Stimulated activated naive CD8-positive, alpha-beta T cell treated with anti-CD3 and anti-CD28 coated beads, Interleukin-15, amount 100 ng/mL, for 72 hours (primary cell): Measurements from ENCODE around the gene ZBTB21.

ENCODE experiments used
- ATAC-seq: fragments of 150-1000 bp; cut with Tn5 transposase; 2 replicates; pipeline ENCODE4 v1.10.0; 2021; ENCODE audit warnings: mild to moderate bottlenecking, moderate library complexity
- DNase-seq, 2 donors: peaks; one replicate each; pipeline ENCODE4 v3.0.0; 2021 to 2022
- H3K27ac Mint-ChIP-seq, 2 donors: one replicate each; pipeline ENCODE4 v1.8.0; 2022; ENCODE audit warnings: mild to moderate bottlenecking in 2 of 2, mixed read lengths in 2 of 2, moderate library complexity in 2 of 2
- H3K27me3 Mint-ChIP-seq: one replicate; pipeline ENCODE4 v1.8.0; 2022; ENCODE audit warnings: mixed read lengths
- H3K4me1 Mint-ChIP-seq: one replicate; pipeline ENCODE4 v1.8.0; 2022; ENCODE audit warnings: mild to moderate bottlenecking, mixed read lengths
- H3K4me3 Mint-ChIP-seq, 2 donors: one replicate each; pipeline ENCODE4 v1.8.0; 2022; ENCODE audit warnings: mild to moderate bottlenecking in 2 of 2, mixed read lengths in 2 of 2, moderate library complexity in 1 of 2
- H3K9me3 Mint-ChIP-seq, 2 donors: one replicate each; pipeline ENCODE4 v1.8.0; 2022; ENCODE audit warnings: mixed read lengths in 2 of 2

The ZBTB21 gene

DNA sequence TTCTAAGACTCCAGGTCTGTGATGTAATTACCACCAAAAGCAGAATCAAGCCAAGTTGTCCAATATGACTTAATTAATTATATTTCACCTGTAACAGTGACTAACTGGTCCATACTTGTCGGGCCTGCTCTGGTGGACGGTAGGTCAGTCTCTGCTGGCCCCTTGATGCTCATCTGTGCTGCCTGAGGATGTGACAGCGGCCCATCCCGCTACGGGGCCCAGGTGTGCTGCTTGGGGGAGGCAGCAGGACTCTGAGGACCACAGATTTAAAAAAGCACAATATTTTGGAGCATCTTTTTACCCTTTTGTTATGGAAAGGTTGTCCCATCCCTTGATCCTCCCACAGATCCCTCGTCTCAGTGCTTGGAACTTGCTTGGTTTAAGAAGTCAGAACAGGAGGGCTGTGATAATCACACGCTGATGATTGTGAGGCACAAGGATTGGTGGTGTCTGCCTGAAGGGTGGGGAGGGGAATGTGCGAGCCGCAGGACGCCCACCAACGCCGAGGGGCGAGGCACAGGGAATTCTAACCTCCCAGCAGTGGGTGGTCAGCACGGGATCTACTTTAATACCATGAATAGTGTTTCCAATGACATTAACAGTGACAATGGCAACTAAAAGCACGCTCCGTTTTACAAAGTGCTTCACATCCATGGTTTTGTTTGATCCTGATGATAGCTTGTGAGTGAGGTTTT is 33.2 kb upstream of the ZBTB21 start:
- DNase-seq (no peak), ATAC-seq (no peak)
- H3K27ac Mint-ChIP-seq = no peak overlapping the region
- no peaks in the 10 kb centered on the region for H3K9me3 Mint-ChIP-seq
- no peak overlapping the region for H3K4me3 Mint-ChIP-seq
- H3K27me3 Mint-ChIP-seq = no peaks in the 10 kb centered on the region
- H3K4me1 Mint-ChIP-seq = peaks cover 25% of the 10 kb centered on the region

DNA sequence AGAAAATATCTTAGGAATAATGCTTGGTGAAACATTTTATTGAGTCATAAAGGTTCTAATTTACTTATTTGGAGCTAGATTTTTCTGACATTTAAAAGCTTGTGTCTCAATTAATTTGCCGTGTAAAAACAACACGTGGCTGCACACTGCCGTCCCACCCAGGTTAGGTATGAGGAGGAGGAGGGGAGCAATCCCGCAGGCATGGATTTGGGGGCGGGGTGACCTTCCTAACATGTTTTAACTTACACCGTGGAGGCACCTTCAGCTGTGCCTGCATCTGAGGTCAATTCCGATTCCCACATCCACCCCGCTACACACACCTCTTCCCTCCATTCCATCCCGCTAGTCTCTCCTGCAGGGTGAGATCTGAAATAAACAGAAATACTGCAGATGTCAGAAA is 32.5 kb upstream of the ZBTB21 start:
- no peak for ATAC-seq
- no peak overlapping the region for H3K4me3 Mint-ChIP-seq

DNA sequence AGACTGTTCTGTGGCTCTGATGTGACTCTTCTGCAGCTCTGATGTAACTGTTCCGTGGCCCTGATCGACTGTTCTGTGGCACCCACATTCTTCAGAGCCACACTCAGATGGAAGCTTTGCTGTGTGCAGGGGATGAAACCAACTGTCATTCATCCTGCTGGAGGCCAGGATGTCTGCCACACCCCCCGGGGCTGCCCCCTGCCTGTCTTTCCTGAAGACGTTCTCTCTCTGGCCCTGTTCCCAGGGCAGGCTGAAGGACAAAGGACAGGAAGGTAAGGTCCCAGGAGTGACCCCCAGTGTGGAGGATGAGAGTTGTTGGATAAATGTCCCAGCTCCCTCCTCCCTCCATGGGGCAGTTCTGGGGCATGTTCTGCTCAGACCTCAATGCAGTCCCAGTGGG is 31.6 kb upstream of the ZBTB21 start:
- H3K27ac Mint-ChIP-seq = no peak overlapping the region
- no peak overlapping the region for H3K4me3 Mint-ChIP-seq
- no peak for DNase-seq
- ATAC-seq = no peak
- H3K27me3 Mint-ChIP-seq = no peaks in the 10 kb centered on the region
- H3K9me3 Mint-ChIP-seq = no peaks in the 10 kb centered on the region
- peaks cover 25% of the 10 kb centered on the region for H3K4me1 Mint-ChIP-seq

More for the DNA sequence above, 32.5 kb upstream of the ZBTB21 start:
- no peaks in the 10 kb centered on the region for H3K27me3 Mint-ChIP-seq
- DNase-seq = no peak
- no peak overlapping the region for H3K27ac Mint-ChIP-seq
- H3K4me1 Mint-ChIP-seq = peaks cover 25% of the 10 kb centered on the region
- no peaks in the 10 kb centered on the region for H3K9me3 Mint-ChIP-seq

DNA sequence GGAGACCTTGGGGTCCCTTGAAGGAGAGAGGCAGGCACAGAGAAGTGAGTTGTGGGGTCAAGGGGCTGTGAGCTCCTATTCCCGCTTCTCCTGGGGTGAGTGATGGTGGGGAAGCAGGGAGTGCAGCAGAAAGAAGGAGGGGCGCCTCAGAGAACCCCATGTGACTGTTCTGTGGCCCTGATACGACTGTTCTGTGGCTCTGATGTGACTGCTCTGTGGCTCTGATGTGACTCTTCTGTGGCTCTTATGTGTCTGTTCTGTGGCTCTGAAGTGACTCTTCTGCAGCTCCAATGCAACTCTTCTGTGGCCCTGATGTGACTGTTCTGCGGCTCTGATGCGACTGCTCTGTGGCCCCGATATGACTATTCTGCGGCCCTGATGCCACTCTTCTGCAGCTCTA is 31.1 kb upstream of the ZBTB21 start:
- no peak for DNase-seq
- Mint-ChIP-seq H3K27me3 (no peaks in the 10 kb centered on the region), H3K4me3 (no peak overlapping the region), H3K4me1 (peaks cover 25% of the 10 kb centered on the region), H3K27ac (peak overlapping the region in 1 of 2 donors; percentile 36), H3K9me3 (no peaks in the 10 kb centered on the region)
- ATAC-seq = no peak

DNA sequence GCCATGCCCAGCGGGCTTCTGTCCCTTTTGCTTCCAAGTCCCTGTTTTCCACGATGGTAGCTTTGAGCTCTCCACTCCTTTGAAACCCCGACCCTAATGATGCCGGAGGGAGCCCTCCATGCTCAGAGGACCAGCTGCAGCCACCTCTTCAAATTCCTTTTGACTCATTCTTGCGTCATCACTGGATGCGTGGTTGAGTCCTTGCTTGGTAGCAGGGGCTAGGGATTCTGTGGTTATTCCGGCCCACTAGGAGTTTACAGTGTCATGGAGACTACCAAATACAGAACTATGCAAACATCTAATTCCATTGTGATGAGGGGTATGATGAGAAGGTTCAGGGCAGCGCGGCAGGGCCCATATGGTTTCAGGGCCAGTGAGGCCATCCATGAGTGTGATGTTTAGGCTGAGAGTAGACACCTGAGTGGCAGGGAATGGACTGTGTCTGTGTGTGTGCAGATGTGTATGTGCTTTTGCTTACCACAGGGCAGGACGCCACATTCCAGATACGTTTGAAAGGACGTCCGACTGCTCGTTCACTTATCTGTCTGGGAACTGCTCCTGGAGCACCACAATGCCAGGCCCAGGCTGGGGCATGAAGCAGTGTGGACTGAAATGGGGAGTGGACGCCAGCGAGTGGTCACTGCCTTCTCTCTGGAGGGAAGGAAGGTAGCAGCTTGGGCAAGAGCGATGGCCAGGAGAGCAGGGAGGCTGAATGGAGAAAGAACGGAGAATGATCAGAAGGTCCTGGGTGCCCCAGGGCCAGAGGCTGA is 30.4 kb upstream of the ZBTB21 start:
- peak overlapping the region in 1 of 2 donors; percentile 36 for H3K27ac Mint-ChIP-seq
- ATAC-seq = no peak
- DNase-seq = no peak
- no peak overlapping the region for H3K4me3 Mint-ChIP-seq
- no peaks in the 10 kb centered on the region for H3K27me3 Mint-ChIP-seq
- peaks cover 25% of the 10 kb centered on the region for H3K4me1 Mint-ChIP-seq
- H3K9me3 Mint-ChIP-seq = no peaks in the 10 kb centered on the region

DNA sequence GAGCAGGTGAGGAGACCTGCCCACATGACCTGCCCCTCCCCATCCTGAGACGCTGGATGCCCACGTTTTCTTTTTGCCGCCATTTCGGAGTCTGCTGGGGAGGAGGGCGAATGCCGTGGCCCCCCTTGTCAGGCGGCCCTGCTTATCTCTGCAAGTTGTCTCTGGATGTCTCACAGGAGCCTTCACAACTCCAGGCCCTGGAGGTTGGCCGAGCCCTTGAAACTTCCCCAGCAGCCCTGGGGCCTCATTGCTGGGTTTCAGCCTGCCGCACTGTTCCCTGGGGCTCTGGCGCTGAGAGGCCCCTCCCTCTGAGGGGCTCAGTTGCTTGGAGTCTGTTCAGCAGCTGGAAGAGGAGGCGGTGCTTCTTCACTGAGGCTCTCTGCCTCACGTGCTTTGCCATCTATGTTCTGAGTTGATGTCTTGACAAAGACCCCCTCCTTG is 29.8 kb upstream of the ZBTB21 start:
- Mint-ChIP-seq H3K4me1 (peaks cover 25% of the 10 kb centered on the region), H3K9me3 (no peaks in the 10 kb centered on the region), H3K4me3 (no peak overlapping the region), H3K27me3 (no peaks in the 10 kb centered on the region), H3K27ac (no peak overlapping the region)
- DNase-seq = no peak
- no peak for ATAC-seq

DNA sequence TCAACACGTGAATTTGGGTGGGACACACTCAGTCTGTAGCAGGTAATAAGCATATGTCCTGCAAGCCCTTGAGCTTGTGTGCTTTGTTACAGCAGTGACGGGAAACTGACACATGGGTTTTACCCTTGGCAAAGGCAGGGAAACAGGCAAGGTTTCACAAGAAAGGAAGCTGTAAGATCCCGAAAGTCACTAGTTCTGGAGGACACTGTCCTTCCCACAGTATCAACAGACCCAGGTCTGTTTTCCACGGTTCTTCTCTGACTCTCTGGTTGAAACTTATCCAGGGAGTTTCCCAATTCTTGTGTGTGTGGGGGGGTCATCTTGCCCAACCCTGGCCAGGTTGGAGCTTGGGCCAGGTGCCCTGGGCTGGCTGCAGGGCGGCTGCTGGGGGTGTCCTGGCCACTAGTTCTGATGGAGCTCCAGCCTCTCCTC is 29.3 kb upstream of the ZBTB21 start:
- Mint-ChIP-seq H3K27ac (no peak overlapping the region), H3K4me3 (no peak overlapping the region), H3K9me3 (no peaks in the 10 kb centered on the region), H3K4me1 (peaks cover 25% of the 10 kb centered on the region), H3K27me3 (no peaks in the 10 kb centered on the region)
- DNase-seq (no peak), ATAC-seq (no peak)

DNA sequence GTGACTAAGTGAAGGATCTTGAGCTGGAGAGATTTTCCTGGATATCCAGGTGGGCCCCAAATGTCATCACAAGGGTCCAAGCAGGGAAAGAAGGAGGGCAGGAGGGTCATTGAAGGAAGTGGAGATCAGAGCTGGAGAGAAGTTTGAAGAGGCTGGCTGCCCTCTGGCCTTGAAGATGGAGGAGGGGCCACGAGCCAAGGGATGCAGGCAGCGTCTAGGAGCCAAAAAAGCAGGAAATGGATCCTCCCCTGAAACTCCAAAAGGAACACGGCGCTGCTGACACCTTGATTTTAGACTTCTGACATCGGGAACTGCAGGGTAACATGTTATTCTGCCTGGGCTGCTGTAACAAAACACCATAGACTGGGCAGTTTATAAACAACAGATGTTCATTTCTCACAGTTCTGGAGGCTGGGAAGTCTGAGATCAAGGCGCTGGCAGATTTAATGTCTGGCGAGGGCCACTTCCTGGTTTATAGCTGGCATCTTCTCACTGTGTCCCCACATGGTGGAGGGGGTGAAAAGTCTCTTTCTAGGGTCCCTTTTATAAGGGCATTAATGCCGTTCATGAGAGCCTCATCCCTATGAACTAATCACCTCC is 28.8 kb upstream of the ZBTB21 start:
- Mint-ChIP-seq H3K9me3 (no peaks in the 10 kb centered on the region), H3K27ac (no peak overlapping the region), H3K4me3 (no peak overlapping the region), H3K27me3 (no peaks in the 10 kb centered on the region), H3K4me1 (peaks cover 25% of the 10 kb centered on the region)
- DNase-seq (no peak), ATAC-seq (no peak)

DNA sequence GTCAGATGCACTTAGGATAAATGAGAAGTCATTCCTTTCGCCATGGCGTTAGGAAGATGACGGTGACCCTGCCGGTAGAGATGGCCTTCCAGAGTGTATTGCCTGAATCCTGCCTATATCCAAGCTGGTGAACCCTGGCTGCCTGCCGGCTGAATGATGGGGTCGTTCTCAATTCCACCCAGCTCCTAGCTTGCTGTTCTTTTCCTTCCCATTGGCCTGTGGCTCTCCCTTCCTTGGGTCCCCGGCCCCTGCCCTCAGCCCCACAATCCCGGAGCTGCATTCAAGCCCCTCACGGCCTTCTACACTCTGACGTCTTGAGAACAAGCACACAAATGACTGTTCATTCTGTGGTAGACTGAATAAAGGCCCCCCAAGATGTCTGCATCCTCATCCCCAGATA is 28.2 kb upstream of the ZBTB21 start:
- no peak for ATAC-seq
- no peak for DNase-seq
- H3K27ac Mint-ChIP-seq = peak overlapping the region in 1 of 2 donors; percentile 43
- H3K4me1 Mint-ChIP-seq = peaks cover 25% of the 10 kb centered on the region
- H3K4me3 Mint-ChIP-seq = no peak overlapping the region
- H3K9me3 Mint-ChIP-seq = no peaks in the 10 kb centered on the region
- H3K27me3 Mint-ChIP-seq = no peaks in the 10 kb centered on the region

DNA sequence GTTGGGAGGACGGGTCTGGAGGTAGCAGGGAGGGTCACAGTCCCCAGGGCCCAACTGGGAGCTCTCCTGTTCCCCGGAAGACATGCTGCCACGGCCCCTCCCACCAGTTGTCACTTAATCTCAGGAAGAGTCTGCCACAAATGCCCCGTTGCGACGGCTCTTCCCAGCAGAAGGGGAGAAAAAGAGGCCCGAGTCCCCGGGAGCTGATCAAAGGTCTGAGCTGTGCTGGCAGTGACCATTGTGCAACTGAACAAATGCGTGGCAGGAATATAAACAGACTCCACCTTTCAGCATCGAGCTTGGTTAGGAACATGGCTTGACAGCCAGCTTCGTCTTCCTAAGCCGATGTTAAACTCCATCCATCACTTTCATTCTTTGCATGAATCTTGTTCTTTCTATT is 27.8 kb upstream of the ZBTB21 start:
- Mint-ChIP-seq H3K27me3 (no peaks in the 10 kb centered on the region), H3K4me1 (peaks cover 25% of the 10 kb centered on the region), H3K4me3 (no peak overlapping the region), H3K9me3 (no peaks in the 10 kb centered on the region), H3K27ac (no peak overlapping the region)
- no peak for DNase-seq
- no peak for ATAC-seq

DNA sequence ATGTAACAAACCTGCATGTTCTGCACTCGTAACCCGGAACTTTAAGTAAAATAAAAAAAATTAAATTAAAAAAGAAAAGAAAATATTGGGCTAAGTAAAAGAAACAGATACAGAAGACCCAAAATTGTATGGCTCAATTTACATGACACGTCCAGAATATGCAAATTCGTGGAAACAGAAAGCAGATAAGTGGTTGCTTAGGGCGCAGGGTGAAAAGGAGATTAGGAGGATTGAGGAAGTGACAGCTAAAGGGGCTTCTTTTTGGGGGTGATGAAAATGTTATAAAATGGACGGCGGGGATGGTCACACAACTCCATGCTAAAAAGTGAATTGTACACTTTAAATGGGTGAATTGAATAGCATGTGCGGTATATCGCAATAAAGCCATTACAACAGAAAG is 27.4 kb upstream of the ZBTB21 start:
- Mint-ChIP-seq H3K27me3 (no peaks in the 10 kb centered on the region), H3K27ac (no peak overlapping the region), H3K4me1 (peaks cover 25% of the 10 kb centered on the region), H3K4me3 (no peak overlapping the region), H3K9me3 (no peaks in the 10 kb centered on the region)
- no peak for ATAC-seq
- no peak for DNase-seq

DNA sequence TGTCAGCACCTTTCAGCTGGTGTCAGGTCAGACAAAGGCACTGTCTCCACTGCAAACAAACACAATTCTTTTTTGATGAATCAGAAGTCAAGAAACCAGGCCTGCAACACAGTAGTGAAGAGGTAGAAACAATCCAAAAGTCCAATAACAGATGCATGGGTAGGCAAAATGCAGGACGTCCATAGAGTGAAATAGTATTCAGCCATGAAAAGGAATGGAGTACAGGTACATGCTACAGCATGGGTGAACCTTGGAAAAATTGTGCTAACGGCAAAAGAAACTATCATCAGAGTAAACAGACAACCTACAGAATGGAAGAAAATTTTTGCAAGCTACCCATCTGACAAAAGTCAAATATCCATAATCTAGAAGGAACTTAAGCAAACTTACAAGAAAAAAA is 26.2 kb upstream of the ZBTB21 start:
- no peak for ATAC-seq
- H3K27ac Mint-ChIP-seq = no peak overlapping the region
- DNase-seq = no peak
- H3K4me1 Mint-ChIP-seq = peaks cover 19% of the 10 kb centered on the region
- H3K9me3 Mint-ChIP-seq = no peaks in the 10 kb centered on the region
- no peaks in the 10 kb centered on the region for H3K27me3 Mint-ChIP-seq
- H3K4me3 Mint-ChIP-seq = no peak overlapping the region

DNA sequence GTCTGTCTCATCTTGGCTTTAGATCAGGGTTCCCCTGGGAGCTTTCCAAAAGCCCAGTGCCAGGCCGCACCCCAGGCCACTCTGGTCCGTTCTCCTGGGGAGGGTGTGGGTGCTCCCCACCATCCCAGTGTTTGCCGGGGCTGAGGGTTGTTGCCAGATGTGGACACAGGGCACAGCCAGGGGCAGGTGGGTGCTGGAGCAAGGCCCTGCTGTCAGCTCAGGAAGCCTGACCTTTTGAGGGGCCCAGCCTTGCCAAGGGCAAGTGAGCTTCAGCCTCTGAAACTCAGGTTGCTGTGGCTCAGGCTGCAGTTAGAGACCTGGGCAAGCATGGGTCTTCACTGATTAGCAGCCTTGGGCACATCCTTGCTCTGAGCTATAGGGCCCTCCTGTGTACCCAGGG is 22.8 kb upstream of the ZBTB21 start:
- ATAC-seq (no peak), DNase-seq (no peak)
- no peaks in the 10 kb centered on the region for H3K9me3 Mint-ChIP-seq
- H3K4me1 Mint-ChIP-seq = no peaks in the 10 kb centered on the region
- no peaks in the 10 kb centered on the region for H3K27me3 Mint-ChIP-seq
- H3K4me3 Mint-ChIP-seq = no peak overlapping the region
- no peak overlapping the region for H3K27ac Mint-ChIP-seq

DNA sequence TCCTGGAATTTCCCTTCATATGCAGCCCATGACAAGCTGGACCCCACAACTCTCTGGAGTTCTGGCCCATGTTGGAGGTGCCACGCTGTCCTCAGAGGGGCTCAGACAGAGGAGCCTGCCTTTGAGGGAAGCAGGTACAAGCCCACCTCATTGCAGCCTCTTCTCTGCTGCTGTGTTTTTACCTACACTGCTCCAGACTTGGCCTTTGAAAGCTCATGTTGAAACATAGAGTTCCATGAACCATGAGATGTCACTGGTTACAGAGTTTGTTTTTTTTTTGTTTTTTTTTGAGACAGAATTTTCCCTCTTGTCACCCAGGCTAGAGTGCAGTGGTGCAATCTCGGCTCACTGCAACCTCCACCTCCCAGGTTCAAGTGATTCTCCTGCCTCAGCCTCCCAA is 22.1 kb upstream of the ZBTB21 start:
- no peaks in the 10 kb centered on the region for H3K9me3 Mint-ChIP-seq
- no peak overlapping the region for H3K4me3 Mint-ChIP-seq
- no peaks in the 10 kb centered on the region for H3K27me3 Mint-ChIP-seq
- no peak overlapping the region for H3K27ac Mint-ChIP-seq
- ATAC-seq = no peak
- no peaks in the 10 kb centered on the region for H3K4me1 Mint-ChIP-seq
- no peak for DNase-seq

DNA sequence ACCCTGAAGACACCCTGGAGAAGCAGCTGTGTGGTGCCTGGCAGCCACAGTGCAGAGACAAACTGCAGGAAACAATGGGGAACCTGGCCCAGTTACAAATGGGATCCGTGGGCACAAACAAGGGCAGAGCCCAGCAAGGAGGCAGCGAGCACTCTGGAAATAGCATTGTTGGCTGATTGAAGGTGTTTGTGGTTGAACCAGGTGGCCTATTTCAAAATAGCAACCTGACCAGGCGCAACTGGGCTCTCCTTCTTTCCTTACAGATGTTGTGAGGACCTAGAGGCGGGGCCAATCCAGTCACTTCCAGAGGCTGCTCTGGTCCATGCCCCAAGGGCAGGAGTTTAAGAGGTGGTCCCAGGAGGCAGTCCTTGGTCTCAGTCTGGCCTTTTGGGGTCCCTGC is 21.7 kb upstream of the ZBTB21 start:
- Mint-ChIP-seq H3K4me1 (no peaks in the 10 kb centered on the region), H3K9me3 (no peaks in the 10 kb centered on the region)

DNA sequence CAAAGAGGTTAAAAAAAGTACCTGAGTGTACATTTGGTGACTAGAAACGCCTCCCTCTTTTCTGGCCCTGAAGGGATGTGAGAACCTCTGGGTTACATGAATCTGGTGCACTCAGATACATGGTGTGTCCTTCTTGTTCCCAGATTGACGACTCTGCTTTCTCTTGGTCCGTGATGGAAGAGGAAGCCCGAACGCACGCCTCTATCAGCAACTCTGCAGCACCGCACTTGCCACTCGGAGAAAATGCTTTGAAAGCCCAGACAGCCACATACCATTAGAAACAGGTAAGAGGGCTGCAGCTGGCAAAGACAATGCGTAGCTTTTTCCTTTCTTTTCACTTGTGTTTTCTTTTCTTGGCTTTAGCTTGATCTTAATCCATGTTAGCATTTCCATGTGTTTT is 21.1 kb upstream of the ZBTB21 start:
- no peak overlapping the region for H3K4me3 Mint-ChIP-seq
- no peak overlapping the region for H3K27ac Mint-ChIP-seq
- H3K9me3 Mint-ChIP-seq = no peaks in the 10 kb centered on the region
- DNase-seq (no peak), ATAC-seq (no peak)
- H3K4me1 Mint-ChIP-seq = no peaks in the 10 kb centered on the region
- H3K27me3 Mint-ChIP-seq = no peaks in the 10 kb centered on the region

More for the DNA sequence above, 21.7 kb upstream of the ZBTB21 start:
- Mint-ChIP-seq H3K27me3 (no peaks in the 10 kb centered on the region), H3K4me3 (no peak overlapping the region), H3K27ac (peak overlapping the region in 1 of 2 donors; percentile 37)
- no peak for DNase-seq
- ATAC-seq = no peak
